GM20000 (cell line): ENCODE results near the gene COA1.

Experiments used
- DNase-seq: peaks from one replicate; pipeline ENCODE4 v3.0.0; 2012; ENCODE audit warnings: low spot score
- TF ChIP-seq, protein P1 (sequence below): IDR thresholded peaks from 2 replicates; pipeline ENCODE4 v1.5.1; 2012; ENCODE audit warnings: mild to moderate bottlenecking, control low read depth; ENCODE audit errors: extremely low read depth, missing control alignments

COA1 gene

DNA sequence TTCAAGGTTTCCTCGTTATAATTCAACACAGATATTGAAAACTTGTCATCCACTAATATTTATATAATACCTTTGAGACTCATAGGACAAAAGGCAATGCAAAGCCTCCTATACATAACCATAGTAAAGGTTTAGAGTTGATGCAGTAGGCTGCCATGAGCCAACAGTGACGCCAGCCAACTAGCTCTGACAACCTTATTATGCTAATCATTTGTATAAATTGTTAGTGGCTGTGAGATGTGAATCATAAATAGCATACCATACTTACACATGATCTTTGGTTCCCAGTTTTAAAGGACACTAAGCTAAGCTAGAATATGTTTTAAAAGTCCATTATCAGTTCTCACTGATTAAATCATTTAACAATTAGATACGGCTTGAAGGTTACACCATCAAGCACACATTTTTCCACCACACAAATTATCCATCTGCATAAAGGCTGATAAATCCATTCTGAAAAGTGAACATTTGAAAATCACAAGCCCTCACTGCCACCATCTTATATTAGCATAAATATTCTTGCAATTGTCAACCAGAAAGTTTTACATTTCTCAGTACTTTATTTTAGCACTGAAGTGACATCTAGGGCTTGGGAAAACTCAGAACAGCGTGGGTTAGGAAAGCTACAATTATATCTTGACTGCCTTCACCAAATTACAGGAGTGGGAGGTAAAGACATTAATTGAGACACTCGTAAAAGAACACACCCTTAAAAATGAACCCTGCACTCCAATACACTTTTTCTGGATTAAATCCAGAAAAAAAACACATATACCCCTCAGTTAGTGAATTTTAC lies 30.7 kb downstream of the COA1 start:
- TF ChIP-seq, protein P1, sequence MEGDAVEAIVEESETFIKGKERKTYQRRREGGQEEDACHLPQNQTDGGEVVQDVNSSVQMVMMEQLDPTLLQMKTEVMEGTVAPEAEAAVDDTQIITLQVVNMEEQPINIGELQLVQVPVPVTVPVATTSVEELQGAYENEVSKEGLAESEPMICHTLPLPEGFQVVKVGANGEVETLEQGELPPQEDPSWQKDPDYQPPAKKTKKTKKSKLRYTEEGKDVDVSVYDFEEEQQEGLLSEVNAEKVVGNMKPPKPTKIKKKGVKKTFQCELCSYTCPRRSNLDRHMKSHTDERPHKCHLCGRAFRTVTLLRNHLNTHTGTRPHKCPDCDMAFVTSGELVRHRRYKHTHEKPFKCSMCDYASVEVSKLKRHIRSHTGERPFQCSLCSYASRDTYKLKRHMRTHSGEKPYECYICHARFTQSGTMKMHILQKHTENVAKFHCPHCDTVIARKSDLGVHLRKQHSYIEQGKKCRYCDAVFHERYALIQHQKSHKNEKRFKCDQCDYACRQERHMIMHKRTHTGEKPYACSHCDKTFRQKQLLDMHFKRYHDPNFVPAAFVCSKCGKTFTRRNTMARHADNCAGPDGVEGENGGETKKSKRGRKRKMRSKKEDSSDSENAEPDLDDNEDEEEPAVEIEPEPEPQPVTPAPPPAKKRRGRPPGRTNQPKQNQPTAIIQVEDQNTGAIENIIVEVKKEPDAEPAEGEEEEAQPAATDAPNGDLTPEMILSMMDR, result no peak
- no peak for DNase-seq

- TF ChIP-seq, protein P1, result no peak
- no peak for DNase-seq
These were observed 31.6 kb downstream of the COA1 start for GRCh38 chr7:43697690-43698089.

GRCh38 chr7:43695365-43695764 lies 34.0 kb downstream of the COA1 start:
- TF ChIP-seq, protein P1, result no peak
- no peak for DNase-seq

DNA sequence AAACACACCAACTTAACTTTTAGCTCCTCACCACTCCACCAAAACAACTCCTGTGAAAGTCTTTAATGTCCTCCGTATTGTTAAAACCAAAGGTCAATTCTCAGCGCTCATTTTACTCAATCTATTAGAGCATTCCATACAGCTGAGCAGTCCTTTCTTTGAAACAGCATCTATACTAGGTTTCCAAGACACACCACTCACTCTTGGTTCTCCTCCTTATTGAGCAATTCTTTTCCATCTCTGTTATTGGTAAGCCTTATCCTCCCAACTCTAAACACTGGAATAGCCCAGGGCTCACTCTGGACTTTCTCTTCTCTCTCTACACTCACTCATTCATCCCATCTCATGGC lies 34.9 kb downstream of the COA1 start:
- TF ChIP-seq, protein P1, result no peak
- no peak for DNase-seq

DNA sequence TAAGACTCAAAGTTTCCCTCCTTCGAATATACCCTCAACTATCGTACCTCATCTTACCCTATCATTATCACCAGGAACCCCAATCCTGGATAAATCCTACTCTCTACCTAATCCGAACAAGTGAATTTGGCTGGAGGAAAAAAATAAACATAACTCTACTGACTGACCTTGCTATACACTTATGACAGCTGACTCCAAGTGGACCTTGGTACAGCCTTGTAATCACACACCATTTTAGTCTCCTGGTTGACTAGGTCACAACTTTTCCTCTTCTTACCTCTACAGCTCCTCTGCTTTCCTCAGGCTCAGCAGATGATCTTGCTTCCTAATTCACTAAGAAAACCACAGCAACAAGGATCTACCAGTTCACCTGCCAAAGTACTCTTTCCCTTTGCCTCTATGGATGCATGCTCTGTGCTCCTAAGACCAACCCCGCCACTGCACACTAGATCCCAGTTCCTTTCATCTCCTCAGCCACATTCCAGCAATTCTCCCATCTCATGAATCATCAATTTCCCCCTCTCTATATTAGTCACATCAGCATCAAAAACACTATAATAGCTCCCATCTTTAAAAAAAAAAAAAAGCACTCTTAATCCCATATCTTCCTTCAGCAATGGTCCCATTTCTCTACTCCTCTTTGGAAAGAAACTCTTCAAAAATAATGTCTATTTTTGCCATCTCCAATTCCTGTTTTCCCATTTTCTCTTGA lies 35.5 kb downstream of the COA1 start:
- TF ChIP-seq, protein P1, result no peak
- DNase-seq, result no peak

- no peak for DNase-seq
- TF ChIP-seq, protein P1, result no peak
These were observed 36.5 kb downstream of the COA1 start for GRCh38 chr7:43692582-43693373.

DNA sequence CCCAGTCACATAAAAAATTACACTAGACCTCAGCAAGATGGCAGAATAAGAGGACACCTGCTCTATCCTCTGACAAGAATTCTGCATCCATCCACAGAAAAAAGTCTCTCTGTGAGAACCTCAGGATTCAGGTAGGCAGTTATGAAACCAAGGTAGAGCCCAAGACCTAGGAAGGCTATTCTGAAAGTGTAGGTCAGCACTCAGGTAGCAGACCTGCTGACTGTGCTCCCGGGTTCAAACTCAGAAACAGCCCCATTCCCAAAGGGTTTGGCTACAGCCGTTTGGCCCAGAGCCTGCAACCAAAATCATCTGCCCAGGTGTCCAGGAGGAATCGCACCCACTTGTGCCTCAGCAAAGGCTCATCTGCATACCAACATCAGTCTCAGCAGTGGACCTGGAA lies 37.7 kb downstream of the COA1 start:
- no peak for DNase-seq
- TF ChIP-seq, protein P1, result no peak
